GM12873 (cell line): ENCODE measurements around the gene GUCD1.

Source experiments
- TF ChIP-seq, protein P1 (sequence below): IDR thresholded peaks from 2 replicates; pipeline ENCODE4 v1.5.1; 2012; ENCODE audit warnings: low read depth, mild to moderate bottlenecking, moderate library complexity, low read length, control low read depth; ENCODE audit not compliant: insufficient read depth; ENCODE audit errors: missing control alignments

Gene GUCD1

DNA sequence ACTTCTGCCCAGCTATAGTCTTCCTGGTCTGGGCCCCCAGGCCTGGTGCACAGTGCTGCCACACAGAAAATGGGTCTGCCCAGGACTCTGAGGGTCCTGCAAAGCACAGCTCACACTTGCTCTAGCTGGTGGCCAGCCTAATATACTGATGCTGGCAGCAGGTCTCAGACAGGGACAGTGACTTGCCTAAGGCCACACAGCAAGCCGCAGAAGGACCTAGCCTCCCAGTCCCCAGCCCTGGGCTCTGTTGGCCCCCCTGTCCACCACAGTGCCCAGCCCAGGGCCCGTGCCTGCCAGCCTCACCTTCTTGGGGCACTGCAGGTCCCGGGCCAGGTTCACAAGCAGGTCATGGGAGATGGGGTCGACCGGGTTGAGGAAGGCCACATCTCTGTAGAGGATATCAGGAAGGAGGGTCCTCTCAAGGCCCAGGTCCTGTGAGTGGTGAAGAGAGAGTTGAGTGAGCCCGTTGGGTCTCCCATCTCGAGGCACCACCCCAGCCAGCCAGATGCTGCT is 34.6 kb upstream of the GUCD1 start:
- TF ChIP-seq, protein P1, sequence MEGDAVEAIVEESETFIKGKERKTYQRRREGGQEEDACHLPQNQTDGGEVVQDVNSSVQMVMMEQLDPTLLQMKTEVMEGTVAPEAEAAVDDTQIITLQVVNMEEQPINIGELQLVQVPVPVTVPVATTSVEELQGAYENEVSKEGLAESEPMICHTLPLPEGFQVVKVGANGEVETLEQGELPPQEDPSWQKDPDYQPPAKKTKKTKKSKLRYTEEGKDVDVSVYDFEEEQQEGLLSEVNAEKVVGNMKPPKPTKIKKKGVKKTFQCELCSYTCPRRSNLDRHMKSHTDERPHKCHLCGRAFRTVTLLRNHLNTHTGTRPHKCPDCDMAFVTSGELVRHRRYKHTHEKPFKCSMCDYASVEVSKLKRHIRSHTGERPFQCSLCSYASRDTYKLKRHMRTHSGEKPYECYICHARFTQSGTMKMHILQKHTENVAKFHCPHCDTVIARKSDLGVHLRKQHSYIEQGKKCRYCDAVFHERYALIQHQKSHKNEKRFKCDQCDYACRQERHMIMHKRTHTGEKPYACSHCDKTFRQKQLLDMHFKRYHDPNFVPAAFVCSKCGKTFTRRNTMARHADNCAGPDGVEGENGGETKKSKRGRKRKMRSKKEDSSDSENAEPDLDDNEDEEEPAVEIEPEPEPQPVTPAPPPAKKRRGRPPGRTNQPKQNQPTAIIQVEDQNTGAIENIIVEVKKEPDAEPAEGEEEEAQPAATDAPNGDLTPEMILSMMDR = no peak

DNA sequence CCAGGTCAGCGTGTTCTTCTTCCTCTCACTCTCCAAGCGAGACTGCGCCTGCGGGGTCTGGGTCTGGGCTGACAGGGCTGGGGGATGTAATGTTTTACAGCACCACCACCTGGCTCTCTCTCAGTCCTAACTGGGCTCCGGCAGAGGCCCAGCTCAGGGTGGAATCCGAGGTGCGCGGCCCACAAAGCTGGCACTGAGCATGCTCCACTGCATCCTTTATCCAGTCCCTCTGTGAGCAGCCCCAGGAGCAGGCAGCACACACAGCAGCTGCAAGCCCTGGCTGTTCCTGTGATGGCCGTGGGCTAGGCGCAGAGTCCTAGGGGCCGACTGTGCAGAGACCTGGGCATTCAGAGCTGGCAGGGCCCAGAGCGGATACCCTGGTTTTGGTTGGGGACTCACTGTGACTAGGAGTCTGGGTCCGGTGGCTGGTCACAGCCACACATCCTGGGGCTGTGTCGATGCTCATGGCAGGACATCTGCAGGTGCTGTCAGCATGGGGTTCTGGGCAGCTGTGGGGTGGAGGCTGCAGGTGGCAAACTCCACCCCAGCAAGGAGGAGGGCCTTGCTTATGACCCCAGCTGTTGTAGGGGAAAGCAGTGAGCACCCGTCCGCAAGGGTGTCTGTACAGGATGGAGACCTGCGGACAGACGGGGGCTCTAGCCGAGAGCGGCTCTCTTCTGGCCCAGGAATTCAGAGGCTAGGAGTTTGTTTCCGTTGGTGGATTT is 34.0 kb upstream of the GUCD1 start:
- TF ChIP-seq, protein P1 = no peak

DNA sequence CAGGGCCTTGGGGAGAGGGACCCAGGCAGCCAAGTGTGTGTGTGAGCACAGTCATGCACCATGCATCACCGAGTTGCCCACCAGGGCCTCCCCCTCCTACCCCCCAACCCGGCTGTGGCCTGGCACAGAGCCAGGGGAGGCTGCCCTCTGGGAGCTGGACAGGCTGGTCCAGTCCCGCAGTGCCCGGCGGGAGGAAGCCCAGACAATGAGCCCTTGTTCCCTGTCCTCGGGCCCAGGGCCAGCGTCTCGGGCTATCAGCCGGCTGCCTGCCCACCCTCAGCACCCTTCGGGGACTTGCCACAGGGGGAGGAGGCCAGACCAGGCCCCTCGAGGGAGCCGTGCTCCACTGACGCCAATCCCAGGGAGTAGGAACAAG is 33.4 kb upstream of the GUCD1 start:
- TF ChIP-seq, protein P1 = no peak

DNA sequence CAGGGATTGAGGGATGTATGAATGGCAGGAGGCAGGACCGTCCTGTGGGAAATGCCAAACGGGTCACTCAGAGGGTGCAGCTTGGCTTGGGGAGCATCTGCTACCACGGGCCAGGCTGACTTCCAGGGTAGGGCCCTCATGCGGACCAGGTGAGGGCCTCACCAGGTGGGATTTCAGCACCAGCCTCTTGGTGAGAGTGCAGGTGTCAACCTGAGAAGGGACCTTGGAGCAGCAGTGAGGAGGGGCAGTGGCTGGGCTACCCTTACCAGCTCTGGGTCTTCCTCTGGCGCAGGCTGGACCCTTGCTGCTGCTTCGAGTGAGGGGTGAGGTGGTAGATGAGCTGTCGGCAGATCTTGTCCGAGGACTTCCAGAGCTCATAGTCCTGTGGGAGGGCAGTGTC is 33.0 kb upstream of the GUCD1 start:
- TF ChIP-seq, protein P1 = no peak

DNA sequence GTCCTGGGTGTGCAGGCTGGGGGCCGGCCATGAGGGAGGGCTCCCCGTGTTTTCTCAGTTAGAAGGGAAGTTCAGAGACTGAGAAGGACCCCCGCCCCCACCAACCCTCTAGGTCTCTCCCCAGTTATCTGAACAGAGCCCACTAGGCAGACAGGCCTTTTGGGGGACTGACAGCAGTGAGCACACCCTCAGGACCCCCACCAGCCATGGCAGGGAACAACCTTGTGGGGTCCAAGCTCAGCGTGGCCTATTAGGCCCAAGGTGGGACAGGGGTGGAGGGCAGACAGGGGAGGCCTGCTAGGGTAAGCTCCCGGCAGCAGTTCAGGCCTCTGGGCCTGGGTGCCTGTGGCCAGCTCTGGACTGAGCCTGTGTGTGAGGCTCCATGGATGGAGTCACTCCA is 32.3 kb upstream of the GUCD1 start:
- TF ChIP-seq, protein P1 = no peak

DNA sequence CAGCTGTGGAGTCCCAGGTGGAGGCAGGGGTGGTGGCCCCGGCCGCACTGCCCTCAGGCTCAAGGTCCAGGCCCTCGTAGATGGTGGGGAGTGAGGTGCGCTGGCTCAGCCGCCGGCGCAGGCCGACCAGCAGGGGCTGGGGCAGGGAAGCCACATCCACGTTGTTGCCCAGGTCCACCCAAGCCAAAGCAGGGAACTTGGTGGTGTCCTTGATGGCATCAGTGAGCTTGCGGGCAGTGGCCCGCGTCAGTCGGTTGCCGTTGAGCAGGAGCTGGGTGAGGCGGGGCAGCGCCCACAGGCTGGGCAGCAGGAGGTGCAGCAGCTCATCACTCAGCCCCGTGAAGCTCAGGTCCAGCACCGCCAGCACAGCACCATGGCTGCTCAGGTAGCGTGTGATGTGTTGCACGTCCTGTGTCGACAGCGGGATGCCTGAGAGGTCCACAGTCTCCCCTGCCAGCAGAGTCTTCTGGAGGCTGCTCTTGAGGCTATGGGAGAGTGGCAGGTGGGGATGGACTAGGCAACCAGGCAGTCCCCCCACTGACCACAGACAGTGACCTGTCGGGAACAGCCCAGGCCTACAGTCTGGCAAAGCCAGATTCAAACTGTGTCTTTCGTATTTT is 31.1 kb upstream of the GUCD1 start:
- TF ChIP-seq, protein P1 = no peak

DNA sequence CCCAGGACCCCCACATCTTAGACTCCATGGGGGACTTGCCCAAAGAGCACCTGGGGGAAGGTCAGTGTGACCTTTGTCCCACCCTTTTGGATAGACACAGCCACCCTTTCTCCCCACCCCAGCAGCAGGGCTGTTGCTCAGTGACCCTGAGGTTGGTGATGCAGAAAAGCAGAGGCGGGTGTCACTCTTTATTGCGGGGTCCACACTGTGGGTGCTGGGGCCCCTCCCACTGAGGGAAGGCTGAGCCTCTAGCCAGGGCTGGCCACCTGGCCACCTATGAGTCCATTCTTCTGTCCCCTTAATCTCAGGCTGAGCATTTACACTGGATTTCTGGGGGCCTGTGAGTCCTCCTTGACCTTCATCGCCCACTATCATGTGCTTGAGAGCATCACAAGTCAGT is 30.5 kb upstream of the GUCD1 start:
- TF ChIP-seq, protein P1 = no peak
